Tibial nerve (tissue), 4 donors: ENCODE data around the gene ING5.

Experiments
- EP300 ChIP-seq, 2 donors: sonication (generic); formaldehyde crosslinking; IDR thresholded peaks; one replicate each; pipeline ENCODE4 v1.6.1; 2017; ENCODE audit warnings: antibody characterized with exemption in 2 of 2, mild to moderate bottlenecking in 1 of 2
- POLR2A ChIP-seq, 2 donors: fragments of 450-650 bp; IDR thresholded peaks; one replicate each; pipeline ENCODE4 v1.6.1; 2017; ENCODE audit warnings: antibody characterized with exemption in 2 of 2, mild to moderate bottlenecking in 2 of 2, moderate library complexity in 2 of 2
- TF ChIP-seq, protein P1 (sequence below), 5 experiments: fragments of 200-600 bp in 3 of 5; fragments of 450-650 bp in 2 of 5; sonication (generic) in 3 of 5; IDR thresholded peaks; one replicate each; pipeline ENCODE4 v1.5.1; 2016 to 2019; ENCODE audit warnings: antibody characterized with exemption in 5 of 5, mild to moderate bottlenecking in 3 of 5, moderate library complexity in 2 of 5

DNA sequence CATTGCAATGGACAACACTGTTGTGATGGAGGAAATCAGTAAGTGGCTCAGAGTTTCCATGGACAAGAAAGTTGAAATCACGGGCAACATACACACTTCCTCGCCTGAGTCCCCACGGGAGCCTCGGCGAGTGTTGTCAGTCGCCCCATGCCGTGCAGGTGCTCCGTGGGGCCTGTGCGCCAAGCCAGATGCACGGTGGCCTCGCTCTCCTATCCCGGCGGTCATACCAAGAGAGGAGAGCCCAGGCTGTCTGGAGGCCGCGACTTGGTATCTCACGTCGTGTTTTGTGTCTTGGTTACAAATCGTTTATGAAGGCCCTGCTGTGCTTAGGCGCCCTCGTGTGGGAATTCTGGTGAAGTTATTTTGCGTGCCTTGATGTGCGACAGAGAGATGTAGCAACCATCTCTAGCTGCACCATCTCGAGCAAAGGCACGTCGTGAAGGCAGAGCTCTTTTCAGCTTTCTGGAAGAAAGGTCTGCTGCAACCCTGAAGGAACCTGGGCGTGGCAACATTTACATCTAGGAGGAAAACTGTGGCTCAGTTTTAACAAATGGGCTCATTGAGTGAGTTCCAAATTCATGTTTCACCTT is 42.6 kb upstream of the ING5 start:
- TF ChIP-seq, protein P1, sequence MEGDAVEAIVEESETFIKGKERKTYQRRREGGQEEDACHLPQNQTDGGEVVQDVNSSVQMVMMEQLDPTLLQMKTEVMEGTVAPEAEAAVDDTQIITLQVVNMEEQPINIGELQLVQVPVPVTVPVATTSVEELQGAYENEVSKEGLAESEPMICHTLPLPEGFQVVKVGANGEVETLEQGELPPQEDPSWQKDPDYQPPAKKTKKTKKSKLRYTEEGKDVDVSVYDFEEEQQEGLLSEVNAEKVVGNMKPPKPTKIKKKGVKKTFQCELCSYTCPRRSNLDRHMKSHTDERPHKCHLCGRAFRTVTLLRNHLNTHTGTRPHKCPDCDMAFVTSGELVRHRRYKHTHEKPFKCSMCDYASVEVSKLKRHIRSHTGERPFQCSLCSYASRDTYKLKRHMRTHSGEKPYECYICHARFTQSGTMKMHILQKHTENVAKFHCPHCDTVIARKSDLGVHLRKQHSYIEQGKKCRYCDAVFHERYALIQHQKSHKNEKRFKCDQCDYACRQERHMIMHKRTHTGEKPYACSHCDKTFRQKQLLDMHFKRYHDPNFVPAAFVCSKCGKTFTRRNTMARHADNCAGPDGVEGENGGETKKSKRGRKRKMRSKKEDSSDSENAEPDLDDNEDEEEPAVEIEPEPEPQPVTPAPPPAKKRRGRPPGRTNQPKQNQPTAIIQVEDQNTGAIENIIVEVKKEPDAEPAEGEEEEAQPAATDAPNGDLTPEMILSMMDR (IDR thresholded peaks at IDR 0.05), result peak; percentile 43 to 63 (median 52)
- TF ChIP-seq POLR2A (IDR thresholded peaks at IDR 0.05) (no peak), EP300 (IDR thresholded peaks at IDR 0.05) (no peak)
